SU-DHL-6 (cell line): ENCODE data around the gene LOXHD1.

Experiments
- H2AFZ ChIP-seq: fragments of 200-600 bp; sonication (generic); 2 replicates; pipeline ENCODE4 v1.6.1; 2014; ENCODE audit warnings: low read depth, mild to moderate bottlenecking, moderate library complexity, mixed read lengths, antibody characterized with exemption, low read length; ENCODE audit not compliant: severe bottlenecking
- H3F3A ChIP-seq: fragments of 200-600 bp; shearing (Covaris generic); 2 replicates; pipeline ENCODE4 v1.6.0; 2016; ENCODE audit warnings: antibody characterized with exemption, mild to moderate bottlenecking; ENCODE audit not compliant: insufficient read depth
- H3K27ac ChIP-seq: fragments of 200-600 bp; sonication (generic); 2 replicates; pipeline ENCODE4 v1.5.1; 2016; ENCODE audit warnings: low read depth, mild to moderate bottlenecking, low read length, moderate library complexity, mixed read lengths
- H3K27me3 ChIP-seq: fragments of 200-600 bp; sonication (generic), shearing (Covaris generic); 2 replicates; pipeline ENCODE4 v1.6.0; 2014; ENCODE audit warnings: mild to moderate bottlenecking, low read length
- H3K36me3 ChIP-seq: fragments of 200-600 bp; sonication (generic); 2 replicates; pipeline ENCODE4 v1.6.1; 2014; ENCODE audit warnings: mild to moderate bottlenecking, low read length, mixed read lengths
- H3K4me2 ChIP-seq: fragments of 300-600, 200-600 bp; shearing (Covaris generic), sonication (generic); 2 replicates; pipeline ENCODE4 v1.6.0; 2014; ENCODE audit warnings: low read length, low read depth, mild to moderate bottlenecking; ENCODE audit not compliant: poor library complexity, severe bottlenecking
- H3K4me3 ChIP-seq: fragments of 200-600 bp; sonication (generic); 2 replicates; pipeline ENCODE4 v1.5.1; 2014; ENCODE audit warnings: antibody characterized with exemption, low read length, mild to moderate bottlenecking, mixed read lengths; ENCODE audit not compliant: insufficient read depth, poor library complexity, severe bottlenecking
- H3K79me2 ChIP-seq: fragments of 200-600 bp; sonication (generic); 2 replicates; pipeline ENCODE4 v1.6.1; 2014; ENCODE audit warnings: mild to moderate bottlenecking, low read length, moderate library complexity; ENCODE audit not compliant: insufficient read depth
- H3K9ac ChIP-seq: fragments of 200-600 bp; sonication (generic); 2 replicates; pipeline ENCODE4 v1.7.0; 2014; ENCODE audit warnings: mild to moderate bottlenecking, low read length
- H3K9me2 ChIP-seq: fragments of 200-600 bp; sonication (generic); replicated peaks from 2 replicates; pipeline ENCODE4 v1.6.1; 2014; ENCODE audit warnings: low read length; ENCODE audit not compliant: insufficient read depth
- H3K9me3 ChIP-seq: fragments of 200-600 bp; sonication (generic); 2 replicates; pipeline ENCODE4 v1.6.1; 2014; ENCODE audit warnings: low read length, mixed read lengths; ENCODE audit not compliant: insufficient read depth
- H4K20me1 ChIP-seq: fragments of 200-600 bp; sonication (generic); 2 replicates; pipeline ENCODE4 v1.6.1; 2014; ENCODE audit warnings: low read depth, mild to moderate bottlenecking, antibody characterized with exemption, low read length, moderate library complexity, mixed read lengths
- CTCF ChIP-seq: fragments of 200-600 bp; sonication (generic); IDR thresholded peaks from one replicate; pipeline ENCODE4 v1.5.1; 2017; ENCODE audit warnings: antibody characterized with exemption, mild to moderate bottlenecking, low read length, moderate library complexity; ENCODE audit not compliant: insufficient read depth, poor library complexity, severe bottlenecking
- EZH2phosphoT487 ChIP-seq: fragments of 200-600 bp; sonication (generic), shearing (Covaris generic); conservative IDR thresholded peaks from 2 replicates; pipeline ENCODE4 v1.6.1; 2018; ENCODE audit warnings: mild to moderate bottlenecking, antibody characterized with exemption, low read length, moderate library complexity, mixed read lengths

Gene LOXHD1

GRCh38 chr18:46676182-46676835 is 19.3 kb upstream of the LOXHD1 start:
- Histone ChIP-seq H3K4me2 (no peak overlapping the region), H3K9me3 (no peaks in the 10 kb centered on the region), H3K36me3 (no peaks in the 10 kb centered on the region), H3K9me2 (no peaks in the 10 kb centered on the region), H3K9ac (no peak overlapping the region), H2AFZ (no peak overlapping the region), H3F3A (no peaks in the 10 kb centered on the region), H4K20me1 (no peaks in the 10 kb centered on the region), H3K27me3 (no peaks in the 10 kb centered on the region), H3K27ac (no peak overlapping the region), H3K4me3 (no peak overlapping the region), H3K79me2 (no peaks in the 10 kb centered on the region)
- no peak for TF ChIP-seq CTCF
- no peak for TF ChIP-seq EZH2phosphoT487

GRCh38 chr18:46675112-46675511 is 18.1 kb upstream of the LOXHD1 start:
- Histone ChIP-seq H3K27me3 (no peaks in the 10 kb centered on the region), H3K9me2 (no peaks in the 10 kb centered on the region), H3K9ac (no peak overlapping the region), H3K4me2 (no peak overlapping the region), H3K79me2 (no peaks in the 10 kb centered on the region), H3K4me3 (no peak overlapping the region), H3K27ac (no peak overlapping the region), H3F3A (no peaks in the 10 kb centered on the region), H2AFZ (no peak overlapping the region), H4K20me1 (no peaks in the 10 kb centered on the region), H3K9me3 (no peaks in the 10 kb centered on the region), H3K36me3 (no peaks in the 10 kb centered on the region)
- TF ChIP-seq CTCF (no peak), EZH2phosphoT487 (no peak)

GRCh38 chr18:46672062-46672970 is 15.3 kb upstream of the LOXHD1 start:
- H3K4me2 ChIP-seq: no peak overlapping the region
- no peak overlapping the region for H3K27ac ChIP-seq
- H2AFZ ChIP-seq: no peak overlapping the region

More at GRCh38 chr18:46672062-46672970, 15.3 kb upstream of the LOXHD1 start:
- no peaks in the 10 kb centered on the region for H3K9me2 ChIP-seq
- H3K9me3 ChIP-seq: no peaks in the 10 kb centered on the region
- H4K20me1 ChIP-seq: no peaks in the 10 kb centered on the region
- H3K4me3 ChIP-seq: no peak overlapping the region
- H3K79me2 ChIP-seq: no peaks in the 10 kb centered on the region
- H3K36me3 ChIP-seq: no peaks in the 10 kb centered on the region
- TF ChIP-seq EZH2phosphoT487 (no peak), CTCF (no peak)
- no peaks in the 10 kb centered on the region for H3K27me3 ChIP-seq
- H3K9ac ChIP-seq: no peak overlapping the region
- H3F3A ChIP-seq: no peaks in the 10 kb centered on the region
